Measurements from ENCODE around the gene AGR3.
A peak's percentile ranks its signal among the peaks of the same experiment; 100 is the strongest.

The AGR3 gene

GRCh38 chr7:16881844-16882243, at the start of gene AGR3:
TSS of gene AGR3 (minus strand) at chr7:16881983. CDS start at chr7:16878618, 3,365 bp downstream.
- DNase-seq = peak; percentile 79

DNA sequence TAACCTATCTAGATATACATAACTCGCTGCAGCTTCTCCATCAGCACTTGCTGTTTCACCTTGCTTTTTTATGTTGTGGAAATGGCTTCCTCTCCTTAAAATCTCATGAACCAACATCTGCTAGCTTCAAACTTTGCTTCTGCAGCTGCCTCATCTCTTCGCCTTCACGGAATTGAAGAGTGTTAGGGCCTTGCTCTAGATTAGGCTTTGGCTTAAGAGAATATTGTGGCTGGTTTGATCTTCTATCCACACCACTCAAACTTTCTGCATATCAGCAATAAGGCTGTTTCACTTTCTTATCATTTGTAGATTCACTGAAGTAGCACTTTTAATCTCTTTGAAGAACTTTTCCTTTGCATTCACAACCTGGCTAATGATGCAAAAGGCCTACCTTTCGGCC, 49.2 kb upstream of the AGR3 start:
- DNase-seq = no peak

GRCh38 chr7:16929146-16929762, 47.5 kb upstream of the AGR3 start:
- DNase-seq = no peak

DNA sequence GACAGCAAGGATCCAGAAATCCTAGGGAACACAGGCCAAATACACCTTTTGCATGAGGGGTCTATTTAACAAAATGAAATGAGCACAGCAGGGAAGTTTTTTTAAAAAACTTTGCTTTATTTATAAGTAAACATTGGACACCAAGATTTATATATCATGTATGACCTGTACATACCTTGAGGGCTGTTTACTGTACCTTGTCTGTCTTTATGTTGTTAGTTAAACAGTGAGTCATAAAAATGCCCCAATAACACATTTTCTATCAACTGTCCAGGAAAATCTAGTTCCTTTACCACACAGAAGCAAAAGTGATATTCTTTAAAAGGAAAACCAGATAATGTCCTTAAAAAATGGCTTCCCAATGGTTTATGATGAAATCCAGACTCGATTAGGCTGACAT, 45.1 kb upstream of the AGR3 start:
- DNase-seq = no peak

DNA sequence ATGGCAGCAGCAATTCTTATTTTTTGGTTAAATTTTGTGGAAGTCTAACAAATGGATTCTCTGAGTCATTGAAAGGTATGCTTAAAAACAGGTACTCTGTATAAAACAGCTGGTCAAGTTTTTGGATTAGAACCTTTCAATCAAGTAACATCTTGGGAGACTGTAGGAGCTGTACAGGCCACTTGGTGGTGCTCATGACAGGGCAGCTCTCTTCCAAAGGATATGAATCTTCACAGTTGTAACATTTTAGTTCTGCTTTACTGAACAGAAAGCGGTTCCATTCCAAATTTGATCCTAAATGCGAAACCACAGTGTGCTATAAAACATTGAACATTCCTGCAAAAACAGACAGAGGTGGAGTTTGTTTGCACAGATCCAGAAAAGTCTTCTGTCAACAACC, 44.5 kb upstream of the AGR3 start:
- no peak for DNase-seq

DNA sequence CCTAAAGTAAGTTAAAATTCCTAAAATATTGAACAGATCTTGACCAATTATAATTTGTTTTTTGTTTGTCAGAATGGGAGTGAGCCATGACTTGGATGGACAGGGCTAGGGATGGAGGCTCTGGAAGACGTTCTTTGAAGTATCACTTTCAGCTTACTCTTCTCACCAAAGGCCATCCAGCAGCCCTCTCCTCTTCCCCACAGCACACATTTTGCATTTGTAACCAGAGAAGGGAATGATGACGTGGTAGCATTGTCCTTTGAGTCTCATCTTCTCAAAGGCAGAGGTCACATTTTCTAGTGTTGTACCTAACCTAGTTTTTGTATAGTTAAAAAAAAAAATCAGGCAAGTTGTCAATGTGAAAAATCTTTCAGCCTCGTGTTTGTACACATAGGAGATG, 43.8 kb upstream of the AGR3 start:
- DNase-seq = no peak

DNA sequence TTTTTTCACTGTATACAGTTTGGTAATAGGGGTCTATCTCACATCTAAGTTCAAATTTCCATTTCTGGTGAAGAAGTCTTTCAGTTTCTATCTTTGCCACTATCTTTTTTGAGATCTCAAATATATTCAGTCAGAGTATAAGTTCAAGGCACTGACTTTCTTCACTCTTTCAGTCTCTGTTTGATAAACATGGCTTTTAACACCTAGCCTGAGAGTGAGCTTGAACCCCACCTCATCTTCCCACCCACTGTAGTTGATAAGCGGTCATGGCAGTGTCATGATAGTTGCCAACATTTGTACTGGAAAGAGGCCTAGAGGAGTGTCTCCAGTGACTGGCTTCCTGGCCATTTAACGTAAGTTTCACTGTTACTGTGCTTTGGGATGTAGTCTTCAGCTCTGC, 41.2 kb upstream of the AGR3 start:
- DNase-seq = no peak

DNA sequence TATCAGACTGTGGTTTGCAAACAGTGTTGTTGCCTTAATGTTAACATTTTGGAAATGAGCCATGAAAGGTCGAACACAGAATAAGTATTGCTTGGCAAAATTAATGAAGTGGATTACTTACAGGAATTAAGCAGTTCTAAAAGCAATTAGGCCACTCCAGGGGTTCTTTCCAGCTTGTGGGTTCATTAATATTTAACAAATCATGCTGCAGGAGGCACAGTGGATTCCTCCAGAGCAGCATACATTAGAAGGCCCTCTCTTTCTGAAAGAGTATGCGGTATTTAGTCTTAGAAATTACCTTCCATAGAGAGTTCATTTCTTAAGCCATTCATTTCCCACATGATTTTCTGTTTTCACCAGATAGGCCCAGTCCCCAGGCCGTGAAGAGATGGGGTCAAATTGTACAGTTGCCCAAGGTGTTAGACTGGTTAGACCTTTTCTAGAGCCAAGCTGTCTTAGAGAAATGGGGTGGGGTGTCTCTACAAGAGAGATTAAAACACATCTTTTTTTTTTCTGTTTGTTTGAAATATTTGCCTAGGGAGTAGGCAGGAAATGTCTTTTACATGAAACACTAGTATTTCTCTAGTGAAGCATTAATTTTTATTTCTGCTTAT, 40.0 kb upstream of the AGR3 start:
- no peak for DNase-seq

DNA sequence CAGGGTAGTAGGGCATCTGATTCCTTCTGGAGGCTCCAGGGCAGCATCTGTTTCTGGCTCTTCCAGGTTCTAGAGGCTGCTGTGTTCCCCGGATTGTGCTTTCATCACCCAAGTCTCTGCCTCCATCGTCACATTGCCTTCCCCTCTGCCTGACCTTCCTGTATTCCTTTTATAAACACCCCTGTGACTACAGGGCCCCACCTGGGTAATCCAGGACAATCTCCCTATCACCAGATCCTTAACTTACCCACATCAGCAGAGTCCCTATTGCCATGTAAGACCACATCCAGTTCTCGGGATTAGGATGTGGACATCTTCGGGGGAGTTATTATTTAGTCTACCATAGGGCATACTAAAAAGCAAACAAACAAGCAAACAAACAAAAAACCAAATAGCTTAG, 39.4 kb upstream of the AGR3 start:
- no peak for DNase-seq

DNA sequence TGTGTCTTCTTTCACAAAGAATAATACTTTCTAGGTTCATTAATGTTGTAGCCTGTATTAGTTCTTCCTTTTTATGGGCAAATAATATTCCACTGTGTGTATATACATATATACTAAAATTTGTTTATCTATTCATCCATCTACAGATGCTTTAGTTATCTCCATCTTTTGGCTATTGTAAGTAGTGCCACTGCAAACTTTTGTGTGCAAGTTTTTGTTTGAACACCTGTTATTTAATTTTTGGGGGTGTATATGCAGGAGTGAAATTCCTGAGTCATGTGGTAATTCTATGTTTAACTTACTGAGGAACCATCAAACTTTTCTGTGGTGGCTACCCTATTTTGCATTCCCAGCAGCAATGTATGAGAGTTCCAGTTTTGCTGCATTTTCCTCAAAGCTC, 37.7 kb upstream of the AGR3 start:
- DNase-seq = no peak

DNA sequence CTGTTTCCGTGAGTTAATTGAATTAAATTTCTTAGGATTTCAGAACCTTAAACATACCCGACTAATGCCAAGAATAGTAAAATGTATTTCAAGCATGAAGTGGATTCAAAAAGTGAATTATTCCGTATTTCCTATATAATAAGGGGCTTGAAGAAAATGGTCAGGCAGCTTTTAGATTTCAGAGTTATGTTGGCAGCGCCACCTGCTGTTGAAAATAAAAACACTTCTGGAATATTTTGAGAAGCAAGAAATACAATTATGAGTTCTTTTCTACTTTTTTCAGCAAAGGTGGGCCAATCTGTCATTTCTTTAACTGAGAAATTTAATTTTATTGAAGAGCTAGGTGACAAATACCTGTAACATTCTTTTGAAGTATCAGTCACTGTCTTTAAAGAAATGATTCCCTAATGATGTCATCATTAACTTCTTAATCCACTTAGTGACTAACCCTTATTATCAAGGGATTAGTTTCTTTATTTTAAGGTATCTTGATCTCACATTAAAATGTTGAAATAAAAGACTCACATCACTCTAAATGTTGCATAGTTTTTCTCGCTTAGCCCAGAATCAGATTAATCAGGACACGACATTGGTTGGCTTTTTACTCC, 36.6 kb upstream of the AGR3 start:
- DNase-seq = peak; percentile 14

GRCh38 chr7:16916738-16917137, 35.0 kb upstream of the AGR3 start:
- DNase-seq = no peak

- DNase-seq = no peak
These were observed 34.4 kb upstream of the AGR3 start for GRCh38 chr7:16916105-16916639.

DNA sequence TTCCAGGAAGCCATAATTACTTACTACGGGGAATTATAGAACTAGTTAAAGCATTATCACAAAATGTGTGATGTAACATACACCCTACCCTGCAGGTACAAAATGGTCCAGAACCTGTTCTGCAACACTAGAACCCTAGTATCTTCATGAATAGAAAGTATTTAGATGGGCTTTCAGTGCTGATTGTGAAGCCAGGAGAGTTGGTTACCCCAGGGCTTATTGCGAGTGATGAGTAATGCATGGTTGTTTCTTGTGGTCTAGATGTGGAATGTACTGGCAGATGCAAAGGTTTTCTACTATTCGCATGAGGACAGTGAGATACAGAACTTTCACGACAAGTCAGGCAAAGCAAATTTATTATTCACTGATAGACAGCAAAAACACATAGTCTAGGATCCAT, 33.6 kb upstream of the AGR3 start:
- DNase-seq = no peak

GRCh38 chr7:16914771-16915170, 33.0 kb upstream of the AGR3 start:
- no peak for DNase-seq

GRCh38 chr7:16913643-16914042, 31.9 kb upstream of the AGR3 start:
- no peak for DNase-seq

- no peak for DNase-seq
These were observed 30.8 kb upstream of the AGR3 start for GRCh38 chr7:16912540-16912939.

DNA sequence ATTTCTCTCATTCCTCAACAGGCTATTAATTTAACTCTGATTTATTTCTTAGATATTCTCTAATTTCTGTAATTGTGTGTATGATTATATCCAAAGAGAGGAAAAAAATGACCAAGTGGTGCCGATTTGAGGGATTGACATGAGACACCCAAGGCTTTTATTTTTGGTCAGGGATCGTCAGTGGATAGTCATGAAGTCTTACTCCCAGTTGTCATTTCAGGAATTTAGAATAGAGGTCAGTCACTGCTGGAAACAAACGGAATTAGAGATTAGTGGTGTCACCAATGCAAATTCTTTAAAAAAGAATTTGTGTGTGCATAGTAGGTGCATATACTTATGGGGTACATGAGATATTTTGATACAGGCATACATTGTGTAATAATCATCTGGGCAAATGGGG, 26.8 kb upstream of the AGR3 start:
- DNase-seq = no peak

DNA sequence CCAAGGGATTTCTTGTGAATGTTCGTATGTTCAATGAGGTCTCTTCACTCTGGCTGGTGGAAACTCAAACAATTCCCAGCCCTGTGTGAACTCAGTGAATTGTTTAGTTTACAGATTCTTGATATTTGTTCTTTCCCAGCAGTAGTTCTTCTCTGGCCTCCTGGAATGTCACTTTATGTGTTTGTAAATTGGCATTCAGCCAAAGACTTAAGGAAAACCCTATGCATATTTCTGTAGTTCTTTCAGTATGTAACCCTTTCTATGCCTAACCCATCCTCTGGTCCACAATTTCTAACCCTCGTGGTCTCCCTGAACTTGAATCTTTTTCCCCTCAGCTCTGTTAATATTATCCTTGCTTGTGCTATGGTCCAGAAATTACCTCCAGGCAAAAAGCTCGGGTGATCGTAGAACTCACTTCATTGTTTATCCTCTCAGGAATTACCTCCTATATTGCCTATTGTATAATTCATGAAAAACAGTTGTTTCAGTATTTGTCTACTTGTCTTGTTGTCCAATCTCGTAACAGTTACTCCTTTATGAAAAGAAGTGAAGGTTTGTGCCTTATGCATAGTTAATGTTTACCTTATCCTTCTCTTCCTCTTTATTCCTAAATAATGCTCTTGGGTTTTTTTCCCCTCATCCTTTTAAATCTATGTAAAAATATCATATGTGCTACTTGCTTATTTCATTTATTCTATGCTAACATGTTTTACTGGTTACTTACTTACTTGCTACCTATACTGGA, 23.7 kb upstream of the AGR3 start:
- DNase-seq = no peak

- DNase-seq = no peak
These were observed 22.3 kb upstream of the AGR3 start for GRCh38 chr7:16904076-16904475.

DNA sequence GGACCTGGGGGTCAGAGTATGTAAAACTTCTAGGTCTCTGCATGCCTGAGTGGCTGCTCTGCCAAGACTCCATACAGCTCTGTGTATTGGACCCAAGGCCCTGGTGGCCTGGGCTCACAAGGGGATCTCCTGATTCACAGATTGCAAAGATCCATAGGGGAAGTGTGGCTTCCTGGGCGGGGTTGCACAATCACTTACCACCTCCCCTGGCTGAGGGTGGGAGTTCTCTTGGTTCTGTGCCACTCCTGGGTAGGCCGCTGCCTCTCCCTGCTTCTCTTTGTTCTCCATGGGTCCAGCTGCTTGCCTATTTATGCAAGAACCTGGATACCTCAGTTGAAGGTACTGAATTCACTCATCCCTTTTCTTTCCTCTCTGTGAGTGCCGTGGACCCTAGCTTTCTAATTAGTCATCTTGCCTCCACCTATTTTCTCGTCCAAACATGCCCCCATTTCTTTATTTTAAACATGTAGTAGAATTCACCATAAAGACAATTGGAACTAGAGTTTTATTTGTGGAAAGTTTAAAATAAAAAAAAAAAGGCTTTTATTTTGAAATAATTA, 18.5 kb upstream of the AGR3 start:
- DNase-seq = no peak

DNA sequence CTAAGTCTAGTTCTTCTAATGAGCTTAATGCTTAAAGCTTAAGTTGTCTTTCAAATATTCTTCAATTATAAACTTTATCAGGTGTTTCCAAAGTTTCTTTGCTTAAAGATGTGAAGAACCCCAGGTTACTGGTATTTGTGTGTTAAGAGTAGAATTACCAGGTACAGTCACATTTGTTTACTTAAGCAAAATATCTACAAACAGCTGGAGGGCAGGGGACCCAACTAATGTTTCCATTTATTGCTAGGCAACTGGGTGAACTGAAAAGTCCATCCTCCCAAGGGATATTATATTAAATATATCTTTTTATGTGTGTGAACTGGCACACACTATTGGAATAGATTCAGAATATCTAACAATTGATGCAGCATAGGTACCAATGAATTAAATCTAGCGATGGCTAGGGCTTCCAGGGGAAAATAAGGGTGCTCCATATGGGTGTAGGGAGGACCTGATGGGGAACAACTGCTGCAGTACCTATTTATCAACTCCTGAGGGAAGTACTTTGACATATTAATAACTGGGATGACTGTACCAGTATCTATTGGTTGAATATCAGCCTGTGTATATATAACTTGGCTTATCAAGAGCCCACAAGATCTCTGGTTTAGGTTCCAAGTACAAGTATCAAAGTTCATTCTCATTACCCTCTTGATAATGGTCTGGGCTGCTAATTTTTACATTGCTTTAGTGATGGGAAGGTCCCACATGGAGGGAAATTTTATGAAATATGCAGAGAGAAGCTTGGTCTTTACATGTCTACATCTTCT, 10.3 kb upstream of the AGR3 start:
- DNase-seq = peak; percentile 63

- peak; percentile 58 for DNase-seq
These were observed 9.6 kb upstream of the AGR3 start for GRCh38 chr7:16891338-16891737.
